T-helper 2 cell (primary cell): Measurements from ENCODE around the gene LIPC.

Source experiments
- DNase-seq, 5 experiments: peaks; one replicate each; pipeline versions ENCODE4 v3.0.0 to v3.0.0-alpha.2; 2012 to 2022

The LIPC gene

DNA sequence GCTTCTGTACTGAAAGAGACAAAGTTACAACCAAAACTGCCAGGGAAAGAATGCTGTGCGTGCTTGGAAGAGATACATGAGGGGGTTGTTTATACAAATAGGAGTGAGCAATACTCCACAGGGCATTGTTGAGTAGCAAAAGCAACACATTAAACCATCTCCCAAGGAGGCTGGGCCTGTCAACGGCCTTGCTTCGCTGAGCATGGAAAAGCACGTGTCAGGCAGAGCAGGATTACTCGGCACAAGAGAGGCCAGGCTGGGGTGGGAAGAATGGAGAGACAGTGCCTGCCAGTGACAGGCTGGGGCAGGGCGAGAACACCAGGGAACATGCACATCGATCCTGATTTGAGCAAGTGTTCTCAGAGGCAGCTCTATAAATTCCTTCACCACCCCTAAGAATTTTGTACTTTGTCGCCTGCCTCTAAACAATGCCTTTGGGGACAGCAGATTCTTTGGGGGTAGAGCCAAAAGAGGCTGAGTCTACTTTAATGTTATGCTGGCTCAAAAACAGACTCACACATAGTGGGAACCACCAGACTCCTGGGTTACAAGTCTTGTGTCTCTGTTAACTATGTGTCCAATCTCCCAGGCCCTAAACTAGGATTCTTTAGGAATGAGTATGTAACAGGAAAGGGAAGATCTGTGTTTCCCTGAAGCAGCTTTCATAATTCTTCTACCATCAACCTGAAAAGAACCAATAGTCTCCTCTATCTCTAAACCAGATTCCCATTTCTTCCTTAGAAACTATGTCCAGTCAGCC is 67.2 kb downstream of the LIPC start:
- no peak for DNase-seq

DNA sequence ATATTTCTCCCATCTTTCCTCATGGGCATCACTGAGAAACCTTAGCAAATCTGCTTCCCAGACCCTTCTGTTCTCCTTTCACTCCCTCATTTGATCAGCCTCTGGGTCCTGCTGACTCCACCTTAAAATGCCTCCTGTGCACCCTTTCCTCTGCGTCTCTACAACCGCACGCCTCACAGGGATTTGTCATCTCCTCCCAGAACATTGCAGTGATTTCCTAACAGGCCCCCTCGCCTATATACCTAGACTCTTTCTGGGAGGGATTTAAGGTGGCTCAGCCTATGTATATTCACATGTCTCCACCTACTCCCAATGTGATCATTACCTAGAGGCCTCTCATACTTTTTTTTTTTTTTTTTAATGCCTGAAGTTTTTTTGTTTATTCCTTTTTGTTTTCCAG is 69.2 kb downstream of the LIPC start:
- no peak for DNase-seq

DNA sequence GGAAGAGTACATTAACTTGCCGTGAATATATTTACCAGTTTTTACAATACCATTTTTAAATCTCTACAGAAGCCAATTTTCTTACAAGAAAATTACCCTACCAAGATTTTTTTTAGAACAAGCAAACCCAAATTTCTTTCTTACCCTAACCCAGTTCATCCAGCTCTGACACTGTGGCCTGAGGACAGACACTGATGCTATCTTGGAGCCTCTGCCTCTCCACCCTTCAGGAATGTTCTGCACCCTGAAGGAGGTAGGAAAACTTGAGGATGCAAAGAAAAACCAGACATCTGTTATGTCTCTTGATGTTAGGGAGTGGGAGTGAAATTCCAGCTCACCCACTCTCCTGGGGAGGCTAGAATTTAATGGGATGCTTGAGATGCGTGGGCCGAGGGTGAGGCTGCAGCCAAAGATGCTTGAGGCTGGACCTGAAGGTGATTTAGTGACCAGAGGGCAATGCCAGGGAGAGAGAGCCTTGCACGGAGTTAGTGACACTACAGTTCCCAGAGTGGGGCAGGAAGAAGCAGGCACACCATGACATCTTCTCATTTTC is 69.9 kb downstream of the LIPC start:
- no peak for DNase-seq

DNA sequence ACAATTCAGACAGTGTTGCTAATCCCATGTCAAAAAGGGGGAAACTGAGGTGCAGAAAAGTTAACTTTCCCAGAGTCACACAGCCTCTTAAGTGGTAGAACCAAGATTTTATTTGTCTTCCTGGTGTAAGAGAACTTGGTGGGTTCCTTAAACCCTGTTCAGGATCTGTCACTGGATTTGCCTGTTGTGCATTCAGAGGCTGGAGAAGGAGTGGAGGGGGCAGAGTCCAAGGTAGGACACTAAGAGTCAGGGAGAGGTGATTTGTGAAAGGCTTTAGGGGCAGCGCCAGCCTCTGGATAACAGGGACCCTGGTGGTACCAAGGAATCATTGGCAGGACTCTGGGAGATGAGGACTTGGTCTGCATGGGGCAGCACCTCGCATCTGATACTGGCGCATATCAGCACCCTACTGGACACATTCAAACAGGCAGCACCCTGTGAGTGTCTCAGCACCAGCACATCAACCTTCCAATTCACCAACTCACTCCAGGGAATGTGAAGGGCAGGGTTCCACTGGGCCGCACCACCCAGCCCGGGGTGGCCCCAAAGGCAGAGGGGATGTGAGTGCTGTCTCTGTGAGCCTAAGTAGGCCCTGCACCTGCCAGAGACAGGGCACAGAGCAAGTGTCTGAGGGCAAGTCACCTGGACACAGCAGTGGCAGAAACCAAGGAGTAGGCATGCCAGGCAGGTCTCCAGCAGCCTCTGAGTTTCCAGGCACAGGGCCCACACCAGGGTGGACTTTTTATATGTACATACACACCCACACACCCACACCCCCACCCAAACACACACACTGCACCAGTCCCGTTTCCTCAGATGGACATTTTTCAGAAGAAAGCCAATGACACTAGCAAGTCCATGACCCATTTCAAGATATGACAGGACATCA is 71.6 kb downstream of the LIPC start:
- DNase-seq = no peak

DNA sequence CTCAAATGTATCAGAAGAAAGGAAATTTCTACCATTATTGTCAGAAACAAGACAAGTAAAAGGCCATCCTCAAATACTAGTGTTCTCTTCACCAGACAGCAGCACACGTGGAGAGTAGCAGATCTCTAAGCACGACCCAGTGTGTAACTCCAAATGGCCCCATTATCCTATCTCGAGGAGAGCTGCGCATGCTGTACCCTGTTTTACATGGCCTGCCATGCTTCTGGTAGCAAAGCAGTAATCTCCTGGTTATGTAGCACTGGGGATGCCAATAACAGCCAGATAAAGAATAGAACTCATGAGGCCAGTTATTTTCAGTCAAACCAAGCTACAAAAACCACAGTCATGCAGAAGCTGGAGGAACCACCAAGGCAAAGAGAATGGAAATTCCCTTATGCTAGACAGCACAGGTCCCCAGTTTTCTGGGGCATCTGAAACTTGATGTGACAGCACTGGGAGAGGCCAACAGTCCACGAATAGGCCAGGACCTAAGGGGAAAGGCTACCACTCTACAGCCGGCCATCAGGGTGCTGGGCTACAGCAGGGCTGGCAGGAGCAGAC is 73.0 kb downstream of the LIPC start:
- no peak for DNase-seq

DNA sequence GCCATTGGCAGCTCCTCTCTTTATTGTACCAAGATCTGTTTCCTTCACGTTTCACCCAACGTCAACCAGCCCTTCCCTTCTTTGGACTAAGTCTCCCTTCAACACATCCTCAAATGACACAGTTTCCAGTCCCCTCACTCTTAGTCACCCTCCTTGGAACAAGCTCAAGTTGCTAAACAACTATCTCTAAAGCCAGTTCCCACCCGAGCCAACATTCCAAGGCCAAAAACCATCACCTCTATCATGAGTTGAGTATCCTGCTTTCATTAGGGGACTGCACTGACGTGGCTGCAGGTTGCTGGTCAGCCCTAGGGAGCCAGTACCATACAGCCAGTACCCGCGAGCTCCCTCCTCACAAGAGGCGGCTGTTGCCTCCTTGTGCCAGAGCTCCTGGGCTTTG is 73.8 kb downstream of the LIPC start:
- no peak for DNase-seq

DNA sequence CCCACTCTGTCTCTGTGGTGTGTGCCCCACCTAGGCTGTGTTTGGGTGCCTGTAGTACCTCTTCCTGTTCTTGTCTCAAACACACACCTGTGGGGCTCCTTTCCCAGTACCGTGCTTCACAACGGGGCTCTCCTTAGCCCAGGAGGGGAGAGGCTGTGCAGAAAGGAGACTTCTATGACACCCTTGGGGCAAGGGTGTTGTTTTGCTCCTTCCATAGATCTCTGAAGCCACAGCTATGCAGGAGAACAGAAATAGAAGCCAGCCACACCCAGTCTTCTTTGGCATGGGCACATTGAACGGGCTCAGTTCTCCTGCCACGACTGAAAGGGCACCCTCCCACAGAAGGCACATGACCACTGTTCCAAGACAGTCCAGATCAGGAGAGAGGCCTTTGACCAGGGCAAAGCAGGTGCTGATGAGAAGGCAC is 74.3 kb downstream of the LIPC start:
- DNase-seq = no peak

DNA sequence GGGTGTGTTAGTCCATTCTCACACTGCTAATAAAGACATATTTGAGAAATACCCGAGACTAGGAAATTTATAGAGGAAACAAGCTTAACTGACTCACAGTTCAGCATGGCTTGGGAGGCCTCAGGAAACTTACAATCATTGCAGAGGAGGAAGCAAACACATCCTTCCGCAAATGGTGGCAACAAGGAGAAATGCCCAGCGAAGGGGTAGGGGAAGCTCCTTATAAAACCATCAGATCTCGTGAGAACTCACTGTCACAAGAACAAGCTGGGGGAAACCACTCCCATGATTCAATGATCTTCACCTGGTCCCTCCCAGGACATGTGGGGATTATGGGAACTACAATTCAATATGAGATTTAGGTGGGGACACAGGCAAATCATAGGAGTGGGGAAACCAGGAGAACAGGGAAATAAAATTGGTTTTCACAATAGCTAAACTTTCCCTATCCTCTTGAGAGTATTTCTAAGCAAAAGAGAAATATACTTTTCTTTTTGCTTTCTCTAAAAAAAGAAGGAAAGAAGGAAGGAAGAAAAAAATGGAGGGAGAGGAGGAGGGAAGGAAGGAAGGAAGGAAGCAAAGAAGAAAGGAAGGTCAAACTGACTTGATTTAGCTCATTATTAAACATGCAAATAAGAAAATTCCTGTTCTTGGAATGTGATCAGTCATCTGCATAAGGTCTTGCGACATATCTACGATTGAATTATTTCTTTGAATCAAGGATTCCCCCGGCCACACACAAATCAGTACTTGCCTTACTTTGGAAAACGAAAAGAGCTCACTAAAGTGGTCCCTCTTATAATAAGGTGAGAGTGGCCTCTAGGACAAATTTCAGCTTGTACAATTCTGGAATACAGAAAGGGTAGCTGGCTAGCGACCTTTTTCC is 75.2 kb downstream of the LIPC start:
- DNase-seq = no peak

DNA sequence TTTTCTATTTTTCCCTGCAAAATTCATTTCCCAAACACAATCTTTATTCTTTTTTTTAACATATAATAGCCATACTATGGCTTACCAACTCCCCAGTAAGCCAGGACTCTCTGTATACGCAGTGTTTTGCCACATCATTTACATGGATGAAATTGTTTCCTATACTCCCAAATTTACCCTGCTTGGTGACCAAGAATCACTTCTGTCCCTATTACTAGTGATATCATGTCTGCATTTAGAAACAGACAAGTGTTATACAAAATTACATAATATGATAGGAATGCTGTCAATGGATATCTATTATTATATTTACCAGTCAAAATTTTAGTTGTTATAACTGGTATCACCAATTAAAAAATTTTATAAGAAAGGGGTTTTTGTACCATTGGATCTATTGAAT is 77.8 kb downstream of the LIPC start:
- DNase-seq = no peak

DNA sequence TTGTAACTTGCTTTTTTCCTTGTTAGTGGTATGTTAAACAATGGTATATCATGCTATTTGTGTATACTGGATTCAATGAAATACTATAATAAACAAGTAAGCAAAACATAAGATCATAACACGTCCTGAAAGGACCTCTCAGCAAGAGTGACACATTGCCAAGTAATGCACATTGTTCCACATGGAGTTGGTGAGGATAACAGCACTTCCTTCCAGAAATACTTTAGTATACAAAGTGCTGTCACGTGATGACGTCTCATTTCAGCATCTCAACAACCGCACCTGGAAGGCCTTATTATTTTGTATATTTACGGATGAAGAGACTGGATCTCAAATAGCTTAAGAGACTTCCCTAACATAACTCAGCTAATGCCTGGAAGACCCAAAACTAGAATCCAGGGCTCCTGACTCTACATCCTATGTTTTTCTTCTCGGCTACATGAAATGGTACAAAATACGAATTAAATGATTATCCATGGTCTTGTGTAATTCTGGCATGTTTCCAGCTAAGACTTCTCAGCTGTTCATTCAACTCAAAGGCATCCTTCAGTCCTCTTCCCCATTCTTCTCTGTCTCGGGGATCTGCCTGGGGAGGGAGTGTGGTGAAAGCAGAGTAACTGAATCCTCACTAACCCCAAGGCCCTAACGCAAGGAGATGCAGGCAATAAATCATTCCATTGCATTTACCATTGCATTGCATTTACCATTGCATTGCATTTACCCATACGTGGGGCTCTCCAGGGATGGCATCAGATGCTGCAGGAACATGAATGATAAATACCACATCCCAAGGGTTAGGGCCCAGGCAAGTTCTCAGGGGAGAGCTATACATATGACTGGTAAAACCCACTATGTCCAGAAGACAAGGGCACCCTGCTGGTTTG is 79.2 kb downstream of the LIPC start:
- no peak for DNase-seq

DNA sequence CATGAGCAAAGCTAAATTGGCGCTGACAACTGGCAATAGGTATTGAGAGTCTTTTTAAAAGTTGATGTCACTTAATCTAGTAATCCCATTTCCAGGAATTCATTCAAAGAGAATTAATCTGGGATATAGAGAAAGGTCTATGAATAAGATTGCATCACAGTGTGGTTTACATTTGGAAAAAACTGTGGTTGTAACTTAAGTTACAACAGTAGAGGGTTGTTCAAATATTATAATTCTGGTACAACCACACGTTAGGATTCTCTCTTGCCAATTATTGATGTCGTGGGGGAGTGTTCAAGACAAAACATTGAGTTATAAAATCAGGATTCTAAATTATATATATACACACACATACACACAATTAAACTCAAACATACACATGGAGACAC is 79.8 kb downstream of the LIPC start:
- DNase-seq = no peak

DNA sequence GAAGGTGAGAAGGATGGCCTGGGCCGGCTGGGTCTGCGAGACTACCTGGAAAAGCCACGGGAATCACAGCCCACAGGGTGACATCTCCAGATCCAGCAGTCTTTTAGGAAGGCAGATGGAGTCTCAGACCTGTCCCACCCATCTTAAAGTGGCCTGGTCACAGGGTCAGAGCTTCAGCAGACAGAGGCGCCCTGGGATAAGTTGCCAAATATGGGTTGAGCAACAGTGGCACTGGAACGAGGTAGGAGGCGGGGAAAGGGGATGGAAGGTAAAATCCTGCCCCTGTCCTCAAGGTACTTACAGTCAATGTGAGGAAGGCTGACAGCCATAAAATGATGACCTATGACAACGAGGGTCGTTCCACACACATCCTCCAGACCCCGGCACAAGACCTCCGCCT is 80.7 kb downstream of the LIPC start:
- no peak for DNase-seq

DNA sequence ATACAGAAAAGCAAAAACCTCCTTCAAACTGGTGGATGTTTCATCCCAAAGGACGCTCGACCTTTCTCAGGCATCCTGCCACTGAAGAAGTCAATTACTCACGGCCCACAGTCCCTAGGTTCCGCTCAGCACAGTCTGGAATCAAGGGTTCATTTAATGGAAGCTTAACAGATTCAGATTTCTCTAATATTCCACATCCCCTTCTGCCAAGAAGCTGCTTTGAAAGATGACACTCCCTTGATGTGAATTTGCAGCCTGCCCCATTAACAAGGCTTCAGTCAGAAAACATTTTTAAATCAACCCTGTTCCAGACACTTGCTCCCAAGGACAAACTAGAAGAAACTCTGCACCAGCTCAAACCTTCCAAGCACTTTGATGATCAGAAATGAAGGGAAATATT is 81.2 kb downstream of the LIPC start:
- DNase-seq = no peak

DNA sequence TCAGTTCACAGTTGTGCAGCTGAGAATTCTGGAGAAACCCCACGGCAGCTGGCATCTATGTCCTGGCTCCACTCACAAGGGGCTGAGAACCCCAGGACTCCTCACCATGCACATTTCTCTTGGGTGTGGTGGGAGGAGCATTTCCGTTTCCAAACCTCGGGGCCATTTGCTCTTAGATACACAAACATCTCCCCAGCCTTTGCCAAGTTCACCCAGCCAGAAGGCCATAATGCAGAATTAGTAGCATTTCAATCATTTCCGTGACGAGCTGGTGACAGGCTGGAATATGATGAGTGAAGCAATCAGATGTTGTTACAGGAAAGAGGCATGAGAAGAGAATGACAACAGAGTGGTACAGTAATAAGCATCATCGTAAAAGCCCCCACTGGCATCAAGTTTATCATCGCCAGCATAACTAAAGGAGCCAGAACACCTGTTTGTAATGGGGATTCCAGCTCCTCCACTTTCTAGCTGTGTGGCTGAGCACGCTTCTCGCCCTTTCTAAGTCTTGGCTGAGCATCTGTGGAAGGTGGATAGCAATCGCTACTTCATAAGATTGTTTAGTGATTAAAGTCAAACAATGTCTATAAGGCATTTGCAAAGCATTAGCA is 82.0 kb downstream of the LIPC start:
- DNase-seq = no peak

DNA sequence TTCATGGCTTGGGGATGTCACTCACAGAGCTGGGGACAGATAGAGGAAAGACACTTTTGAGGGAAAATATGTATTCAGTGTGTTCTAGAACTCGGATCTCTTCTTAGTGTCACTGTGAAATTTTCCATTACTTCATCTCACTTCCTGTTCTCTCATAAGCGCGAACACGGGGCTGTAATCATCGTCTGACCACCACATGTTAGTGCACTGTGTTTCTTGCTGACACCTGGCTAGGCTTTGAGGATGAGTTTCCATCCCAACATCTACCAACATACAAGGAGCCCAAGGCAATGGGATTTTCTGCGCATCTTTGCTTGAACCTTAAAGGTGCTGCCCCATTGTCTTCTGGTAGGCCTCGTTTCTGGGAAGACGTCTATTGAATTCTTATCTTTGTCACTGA is 84.0 kb downstream of the LIPC start:
- DNase-seq = peak in 2 of 5 experiments; percentile 10 to 14

DNA sequence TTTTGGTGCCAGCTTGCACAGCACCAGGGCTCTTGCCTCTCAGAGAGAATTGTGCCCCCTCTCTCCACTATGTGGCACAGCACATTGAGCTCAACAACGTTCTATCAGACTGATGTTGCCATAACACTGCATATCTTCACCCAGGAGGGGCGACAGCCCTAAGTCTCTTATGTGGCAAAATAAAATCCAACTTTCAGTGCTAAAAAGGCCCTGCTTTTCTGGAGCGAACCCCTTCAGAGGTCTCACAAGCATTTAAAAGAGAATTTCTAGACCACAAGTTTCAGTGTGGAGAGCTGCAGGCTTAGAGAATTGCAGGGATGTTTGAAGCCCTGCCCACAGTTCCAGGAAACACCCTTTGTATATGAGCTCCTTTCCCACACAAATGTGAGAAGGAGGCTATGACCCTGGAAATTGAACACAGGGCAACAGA is 85.5 kb downstream of the LIPC start:
- peak in 1 of 5 experiments; percentile 7 for DNase-seq

DNA sequence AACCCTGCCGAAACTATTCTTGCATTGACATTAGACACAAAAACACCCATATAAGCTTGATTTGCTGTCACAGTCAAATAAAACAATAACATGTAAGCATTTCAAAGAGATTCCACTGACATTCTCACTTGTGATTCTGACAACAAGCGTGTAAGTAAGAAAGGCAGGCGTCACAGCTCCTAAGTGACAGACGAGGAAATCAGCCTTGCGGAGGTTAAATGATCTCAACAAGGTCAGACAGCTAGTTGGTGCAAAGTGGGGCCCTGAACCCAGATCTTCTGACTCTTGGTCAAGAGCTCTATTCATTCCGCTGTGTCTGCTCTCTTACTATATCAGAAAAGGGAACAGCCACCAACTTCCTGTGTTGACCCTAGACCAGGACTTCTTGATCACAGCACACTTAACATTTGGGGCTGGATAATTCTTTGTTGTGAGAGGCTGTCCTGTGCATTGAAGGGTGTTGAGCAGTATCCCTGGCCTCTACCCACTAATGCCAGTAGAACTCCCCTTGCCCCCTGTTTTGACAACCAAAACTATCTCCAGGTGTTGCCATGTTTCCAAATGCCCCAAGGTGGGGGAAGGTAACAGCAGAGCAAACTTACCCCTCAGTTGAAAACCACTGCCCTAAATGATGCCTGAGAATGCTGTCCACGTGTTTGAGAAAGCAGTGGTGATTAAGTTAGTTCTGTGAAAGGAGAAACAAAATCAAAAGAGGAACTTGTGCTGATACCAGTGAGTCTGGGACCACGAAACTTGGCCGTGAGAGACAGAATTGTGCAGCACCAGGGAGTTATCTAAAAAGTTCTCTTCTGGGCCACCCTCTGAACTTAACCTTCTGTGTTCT is 86.1 kb downstream of the LIPC start:
- peak in 1 of 5 experiments; percentile 59 for DNase-seq

DNA sequence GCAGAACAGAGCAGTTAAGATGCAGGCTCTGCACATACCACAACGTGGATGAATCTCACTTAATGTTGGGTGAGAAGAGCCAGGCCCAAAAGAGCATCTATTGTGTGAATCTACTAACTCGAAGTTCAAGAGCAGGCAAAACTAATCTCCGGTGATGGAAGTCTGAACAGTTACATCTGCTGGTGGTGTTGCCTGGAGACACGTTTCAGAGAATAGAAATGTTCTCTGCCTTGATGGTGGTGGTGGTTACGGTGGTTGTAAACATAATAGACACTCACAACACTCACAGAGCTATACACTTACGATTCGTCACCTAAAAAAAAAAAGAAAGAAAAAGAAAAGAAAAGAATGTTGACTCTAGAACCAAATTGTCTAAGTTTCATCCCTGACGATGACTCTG is 86.8 kb downstream of the LIPC start:
- DNase-seq = peak in 1 of 5 experiments; percentile 16

DNA sequence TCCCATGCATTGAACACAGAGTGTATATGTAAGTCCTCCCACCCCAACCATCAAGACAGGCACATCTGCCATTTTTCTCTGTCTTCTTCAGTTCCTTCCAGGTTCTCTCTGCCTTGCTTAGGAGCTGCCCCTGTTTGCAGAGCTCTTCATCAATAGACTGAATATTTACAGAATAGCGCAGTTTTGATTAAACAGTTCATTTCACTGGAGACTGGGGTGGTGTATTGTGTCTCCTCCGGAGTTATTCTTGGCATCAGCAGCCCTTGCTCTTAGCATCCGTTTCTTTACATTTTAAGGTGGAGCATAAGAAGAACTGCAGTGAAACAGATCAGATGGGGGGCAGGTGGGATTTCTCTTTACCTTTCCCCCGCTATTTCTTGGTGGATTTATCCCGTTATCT is 87.7 kb downstream of the LIPC start:
- DNase-seq = no peak

DNA sequence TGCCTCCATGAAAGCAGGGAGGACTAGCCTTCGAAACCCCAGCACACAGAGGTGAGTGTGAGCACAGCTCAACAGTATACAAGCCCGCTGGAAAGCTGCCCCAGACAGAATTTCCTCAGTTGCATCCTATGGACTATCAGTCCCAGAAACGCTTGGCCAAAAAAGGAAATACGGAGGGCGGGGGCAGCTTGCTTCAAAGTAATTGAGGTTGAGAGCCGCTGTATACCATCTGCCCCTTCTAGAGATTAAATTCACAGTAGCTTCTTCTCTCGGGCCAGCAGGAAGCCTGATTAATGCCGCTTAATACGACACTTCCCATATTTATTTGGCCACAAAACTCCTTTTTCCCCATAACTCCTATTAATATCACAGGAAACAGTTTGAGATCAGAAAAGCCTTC is 88.7 kb downstream of the LIPC start:
- no peak for DNase-seq
